HepG2 (cell line): Measurements from ENCODE around the gene BICDL1. TPM values are rescaled to one million over a fixed set of nuclear protein-coding genes. Genes with fewer than 3 reads are reported as not detected.

Experiments
- ATAC-seq: fragments of 200-7000 bp; cut with Tn5 transposase; 3 replicates; pipeline ENCODE4 v1.9.1; 2020; ENCODE audit warnings: mild to moderate bottlenecking, moderate library complexity
- BruUV-seq: library from RNA; stranded (reverse); fragments of 400-500 nt; replicated peaks from 2 replicates; lab custom pipeline; 2021; lab: Mats Ljungman, UMichigan
- CTCF ChIA-PET: fragments of 300-600 bp; formaldehyde crosslinking; extraction: SDS; loops from one replicate; lab custom pipeline; 2021; ENCODE audit warnings: low total read pairs, inconsistent platforms, low intra/inter-chr PET ratio; lab: Yijun Ruan, JAX
- POLR2A ChIA-PET: fragments of 350-600 bp; sonication (Branson Sonifier 250); formaldehyde crosslinking; loops from one replicate; lab custom pipeline; 2020; ENCODE audit warnings: antibody characterized with exemption, inconsistent platforms; lab: Yijun Ruan, JAX
- DNase-seq: peaks from one replicate; pipeline ENCODE4 v3.0.0-alpha.2; 2015; ENCODE audit warnings: low spot score
- FAIRE-seq: peaks from 3 replicates; lab custom pipeline; 2011; peaks lifted over from hg19 to GRCh38; lab: Jason Lieb, UNC
- H2AFZ ChIP-seq: one replicate; pipeline ENCODE4 v1.6.1; 2011; ENCODE audit warnings: low read length, inconsistent platforms
- H3K27ac ChIP-seq: fragments of 300-600 bp; 3 replicates; pipeline ENCODE4 v1.8.0; 2011; ENCODE audit warnings: mixed run types, mild to moderate bottlenecking, mixed read lengths, low read length, inconsistent platforms; ENCODE audit not compliant: insufficient read depth; ENCODE audit errors: extremely low read length
- H3K27me3 ChIP-seq, 2 experiments: fragments of 200-600 bp in 1 of 2; 2 replicates in 1 of 2; 3 replicates in 1 of 2; pipeline versions ENCODE4 v1.6.0 to v1.8.0; 2011; ENCODE audit warnings: low read length in 2 of 2, mild to moderate bottlenecking in 2 of 2, moderate library complexity in 2 of 2, inconsistent platforms in 1 of 2; ENCODE audit not compliant: insufficient read depth in 2 of 2, control insufficient read depth in 1 of 2
- H3K36me3 ChIP-seq, 2 experiments: fragments of 200-600 bp in 1 of 2; replicated peaks in 1 of 2; 2 replicates in 1 of 2; 3 replicates in 1 of 2; pipeline versions ENCODE4 v1.5.1 to v1.8.0; 2011; ENCODE audit warnings: low read length in 2 of 2, inconsistent platforms in 1 of 2; ENCODE audit not compliant: insufficient read depth in 2 of 2, control insufficient read depth in 1 of 2
- H3K4me1 ChIP-seq: 2 replicates; pipeline ENCODE4 v1.5.1; 2012; ENCODE audit warnings: low read length, inconsistent platforms; ENCODE audit not compliant: insufficient read depth
- H3K4me2 ChIP-seq: 2 replicates; pipeline ENCODE4 v1.6.0; 2011; ENCODE audit warnings: low read depth, low read length, inconsistent platforms
- H3K4me3 ChIP-seq, 3 experiments: fragments of 200-600 bp in 1 of 3; sonication (generic), shearing (Covaris generic) in 1 of 3; replicated peaks in 1 of 3; 2 replicates each; pipeline ENCODE4 v1.5.1; 2011 to 2016; ENCODE audit warnings: low read length in 3 of 3, inconsistent platforms in 2 of 3, low read depth in 2 of 3, mild to moderate bottlenecking in 2 of 3, control low read depth in 1 of 3, mixed read lengths in 1 of 3; ENCODE audit not compliant: insufficient read depth in 1 of 3
- H3K79me2 ChIP-seq: one replicate; pipeline ENCODE4 v1.6.1; 2011; ENCODE audit warnings: low read length, inconsistent platforms; ENCODE audit not compliant: insufficient read depth
- H3K9ac ChIP-seq: 2 replicates; pipeline ENCODE4 v1.6.0; 2011; ENCODE audit warnings: mild to moderate bottlenecking, low read depth, low read length, inconsistent platforms; ENCODE audit not compliant: insufficient read depth
- H3K9me3 ChIP-seq: 2 replicates; pipeline ENCODE4 v1.5.1; 2012; ENCODE audit warnings: mild to moderate bottlenecking, low read length
- H4K20me1 ChIP-seq: 2 replicates; pipeline ENCODE4 v1.6.0; 2011; ENCODE audit warnings: inconsistent platforms, mild to moderate bottlenecking, low read length, moderate library complexity; ENCODE audit not compliant: insufficient read depth
- CCDC6 ChIP-seq: sonication (generic); formaldehyde crosslinking; IDR thresholded peaks from 2 replicates; pipeline ENCODE4 v1.8.1; 2022; ENCODE audit warnings: mild to moderate bottlenecking, missing genetic modification reagents, moderate library complexity
- ESRRA ChIP-seq: sonication (generic); formaldehyde crosslinking; IDR thresholded peaks from 2 replicates; pipeline ENCODE4 v1.5.1; 2020; ENCODE audit warnings: mild to moderate bottlenecking, low read depth, missing genetic modification reagents
- FOXP1 ChIP-seq, 2 experiments: fragments of 450-650 bp in 1 of 2; IDR thresholded peaks; 2 replicates each; pipeline ENCODE4 v1.6.1; 2017 to 2018; ENCODE audit warnings: antibody characterized with exemption in 1 of 2
- GPN1 ChIP-seq: sonication (generic); formaldehyde crosslinking; IDR thresholded peaks from 2 replicates; pipeline ENCODE4 v1.5.1; 2020; ENCODE audit warnings: missing genetic modification reagents, borderline replicate concordance
- HES4 ChIP-seq: sonication (generic); formaldehyde crosslinking; IDR thresholded peaks from 2 replicates; pipeline ENCODE4 v1.9.0; 2021; ENCODE audit warnings: mild to moderate bottlenecking, missing genetic modification reagents, borderline replicate concordance
- MAX ChIP-seq: IDR thresholded peaks from 2 replicates; pipeline ENCODE4 v1.6.1; 2012; ENCODE audit warnings: inconsistent platforms
- NFE2L2 ChIP-seq: fragments of 150-350 bp; IDR thresholded peaks from 2 replicates; pipeline ENCODE4 v1.6.1; 2014; ENCODE audit warnings: low read length
- NR0B2 ChIP-seq: sonication (generic); formaldehyde crosslinking; IDR thresholded peaks from 2 replicates; pipeline ENCODE4 v1.4.0; 2020; ENCODE audit warnings: mild to moderate bottlenecking, missing genetic modification reagents
- PRDM10 ChIP-seq: sonication (generic); formaldehyde crosslinking; IDR thresholded peaks from 2 replicates; pipeline ENCODE4 v1.4.0; 2020; ENCODE audit warnings: low read depth, missing genetic modification reagents
- SATB2 ChIP-seq: sonication (generic); formaldehyde crosslinking; IDR thresholded peaks from 2 replicates; pipeline ENCODE4 v1.5.0; 2020; ENCODE audit warnings: missing genetic modification reagents
- ZBTB46 ChIP-seq: sonication (generic); formaldehyde crosslinking; IDR thresholded peaks from 2 replicates; pipeline ENCODE4 v1.4.0; 2020; ENCODE audit warnings: mild to moderate bottlenecking, missing genetic modification reagents, borderline replicate concordance
- ZNF253 ChIP-seq: sonication (generic); formaldehyde crosslinking; IDR thresholded peaks from 2 replicates; pipeline ENCODE4 v1.8.0; 2022; ENCODE audit warnings: mild to moderate bottlenecking, missing genetic modification reagents, borderline replicate concordance
- ZNF280B ChIP-seq: sonication (generic); formaldehyde crosslinking; IDR thresholded peaks from 2 replicates; pipeline ENCODE4 v1.5.0; 2020; ENCODE audit warnings: missing genetic modification reagents, mild to moderate bottlenecking, borderline replicate concordance
- ZNF430 ChIP-seq: sonication (generic); formaldehyde crosslinking; IDR thresholded peaks from 2 replicates; pipeline ENCODE4 v1.9.0; 2021; ENCODE audit warnings: mild to moderate bottlenecking, missing genetic modification reagents
- ZNF644 ChIP-seq: IDR thresholded peaks from 2 replicates; pipeline ENCODE4 v1.6.1; 2016; ENCODE audit warnings: low read depth
- ZNF766 ChIP-seq: sonication (generic); formaldehyde crosslinking; IDR thresholded peaks from 2 replicates; pipeline ENCODE4 v1.5.0; 2020; ENCODE audit warnings: missing genetic modification reagents, borderline replicate concordance
- ZNF776 ChIP-seq: sonication (generic); formaldehyde crosslinking; IDR thresholded peaks from 2 replicates; pipeline ENCODE4 v1.4.0; 2020; ENCODE audit warnings: mild to moderate bottlenecking, missing genetic modification reagents
- WGBS: methylation state at CpG from one replicate; pipeline ENCODE4 v1.1.6; 2017; ENCODE audit warnings: low lambda C conversion rate; 5-methylcytosine and 5-hydroxymethylcytosine counted together
- in situ Hi-C: cut with HindIII; loops from 2 replicates; pipeline ENCODE4 v1.10.0; 2017; ENCODE audit warnings: low pct_unique_long_range_greater_than_20kb; ENCODE audit not compliant: extremely low pct_ligation_motif_present
- intact Hi-C: fragments of 100-400 bp; cut with micrococcal nuclease; formaldehyde crosslinking; loops from one replicate; pipeline ENCODE4 v1.10.0; 2022; ENCODE audit not compliant: unreplicated experiment
- polyA plus RNA-seq, 8 experiments: library from polyadenylated mRNA; depleted of rRNA in 3 of 8; stranded (reverse) in 7 of 8; unstranded in 1 of 8; fragments of >200 nt; fragmentation: Illumina TruSeq in 4 of 8; extraction: Trizol in 4 of 8; gene quantifications; 2 replicates each; pipeline versions ENCODE4 v1.2.1 to v1.2.3, GENCODE V29; 2011 to 2016; ENCODE audit warnings: low read depth in 4 of 8, missing spikeins in 1 of 8, mixed read lengths in 1 of 8; ENCODE audit not compliant: insufficient read depth in 1 of 8
- total RNA-seq, 5 experiments: library from RNA; depleted of rRNA; stranded (reverse); fragments of >200 nt; fragmentation: Illumina TruSeq; extraction: Trizol; gene quantifications; 2 replicates each; pipeline ENCODE4 v1.2.3, GENCODE V29; 2016; ENCODE audit warnings: low read depth in 1 of 5

Gene BICDL1
- total and polyA plus RNA-seq, 2 of the 13 experiments (the other 11 are each of a cell fraction or from before 2014, with no cell fraction given), result 3.6 to 9.7 TPM

GRCh38 chr12:120095331-120095730, 106.3 kb downstream of the BICDL1 start (continued):
- no peak for TF ChIP-seq ZNF430

- in situ Hi-C loops, result no loop called here
- no peak for FAIRE-seq
- Histone ChIP-seq H3K36me3 (peaks cover 14 to 38% of the 10 kb centered on the region in 2 experiments; a peak in 4 of 5 replicates), H3K27me3 (no peaks in the 10 kb centered on the region), H3K9ac (no peak overlapping the region), H3K27ac (no peak overlapping the region), H2AFZ (no peak overlapping the region), H3K9me3 (no peaks in the 10 kb centered on the region), H3K79me2 (no peaks in the 10 kb centered on the region), H3K4me1 (peaks cover 17% of the 10 kb centered on the region), H4K20me1 (no peaks in the 10 kb centered on the region; the same call in 1 of the 2 replicates), H3K4me3 (no peak overlapping the region), H3K4me2 (no peak overlapping the region)
- 93% methylated on average over 7 of the region's 8 CpGs for WGBS
- ChIA-PET POLR2A (no interaction called here), CTCF (no interaction called here)
- no peak for ATAC-seq
- intact Hi-C loops, result no loop called here
- BruUV-seq, result TSS peak; percentile 46
- DNase-seq, result no peak
- TF ChIP-seq ZNF776 (CRISPR knock-in tag) (no peak), FOXP1 (IDR thresholded peaks at IDR 0.05) (no peak), FOXP1 (CRISPR knock-in tag; IDR thresholded peaks at IDR 0.05) (no peak), HES4 (CRISPR knock-in tag) (no peak), ZNF644 (CRISPR knock-in tag) (no peak), NR0B2 (CRISPR knock-in tag) (no peak), PRDM10 (CRISPR knock-in tag) (no peak), GPN1 (CRISPR knock-in tag) (no peak), ZBTB46 (CRISPR knock-in tag) (no peak), ZNF280B (CRISPR knock-in tag) (no peak), MAX (no peak), CCDC6 (no peak), ZNF253 (CRISPR knock-in tag) (no peak), ESRRA (no peak), NFE2L2 (no peak), SATB2 (CRISPR knock-in tag) (no peak), ZNF766 (CRISPR knock-in tag) (no peak)
Measured at GRCh38 chr12:120095736-120096135, 106.7 kb downstream of the BICDL1 start.
